Measurements from ENCODE around the gene DNAJA4.

The DNAJA4 gene

GRCh38 chr15:78284758-78285157 lies 20.4 kb downstream of the DNAJA4 start:
- Histone ChIP-seq H3K9me2 (replicated peaks; ENCODE audit: low read depth, low read length) (no peaks in the 10 kb centered on the region), H3F3A (ENCODE audit: low read depth) (no peaks in the 10 kb centered on the region), H3K4me1 (ENCODE audit: insufficient read depth, low read length, poor library complexity, severe bottlenecking) (no peaks in the 10 kb centered on the region), H3K4me2 (ENCODE audit: low read depth, low read length, poor library complexity, severe bottlenecking) (no peak overlapping the region), H2AFZ (ENCODE audit: low read length) (no peak overlapping the region), H4K20me1 (ENCODE audit: insufficient read depth, low read length, poor library complexity, severe bottlenecking) (no peaks in the 10 kb centered on the region), H3K79me2 (ENCODE audit: insufficient read depth, low read length) (no peaks in the 10 kb centered on the region), H3K36me3 (ENCODE audit: insufficient read depth, low read length) (peaks cover 17% of the 10 kb centered on the region; the same call in 1 of the 2 replicates), H3K9me3 (ENCODE audit: insufficient read depth, low read depth, low read length) (no peaks in the 10 kb centered on the region), H3K9ac (ENCODE audit: low read depth, low read length, poor library complexity, severe bottlenecking) (no peak overlapping the region), H3K27me3 (ENCODE audit: insufficient read depth, low read length, poor library complexity, severe bottlenecking) (no peaks in the 10 kb centered on the region), H3K4me3 (ENCODE audit: low read length, poor library complexity, severe bottlenecking) (no peak overlapping the region)
- TF ChIP-seq CTCF (conservative IDR thresholded peaks at IDR 0.05; ENCODE audit: low read length): peak; percentile 31; the same call in 1 of the 2 replicates
- TF ChIP-seq EZH2phosphoT487 (IDR thresholded peaks at IDR 0.05; ENCODE audit: borderline replicate concordance): no peak

GRCh38 chr15:78290222-78290621 lies 25.9 kb downstream of the DNAJA4 start:
- Histone ChIP-seq H4K20me1 (ENCODE audit: insufficient read depth, low read length, poor library complexity, severe bottlenecking) (no peaks in the 10 kb centered on the region), H3K4me3 (ENCODE audit: low read length, poor library complexity, severe bottlenecking) (no peak overlapping the region), H3F3A (ENCODE audit: low read depth) (no peaks in the 10 kb centered on the region), H3K9me3 (ENCODE audit: insufficient read depth, low read depth, low read length) (no peaks in the 10 kb centered on the region), H3K4me2 (ENCODE audit: low read depth, low read length, poor library complexity, severe bottlenecking) (no peak overlapping the region), H2AFZ (ENCODE audit: low read length) (no peak overlapping the region), H3K27me3 (ENCODE audit: insufficient read depth, low read length, poor library complexity, severe bottlenecking) (no peaks in the 10 kb centered on the region), H3K9ac (ENCODE audit: low read depth, low read length, poor library complexity, severe bottlenecking) (no peak overlapping the region), H3K9me2 (replicated peaks; ENCODE audit: low read depth, low read length) (no peaks in the 10 kb centered on the region), H3K36me3 (ENCODE audit: insufficient read depth, low read length) (no peaks in the 10 kb centered on the region; the same call in 1 of the 2 replicates), H3K4me1 (ENCODE audit: insufficient read depth, low read length, poor library complexity, severe bottlenecking) (no peaks in the 10 kb centered on the region), H3K79me2 (ENCODE audit: insufficient read depth, low read length) (no peaks in the 10 kb centered on the region)
- no peak for TF ChIP-seq CTCF (conservative IDR thresholded peaks at IDR 0.05; ENCODE audit: low read length)
- no peak for TF ChIP-seq EZH2phosphoT487 (IDR thresholded peaks at IDR 0.05; ENCODE audit: borderline replicate concordance)

GRCh38 chr15:78291052-78291451 lies 26.7 kb downstream of the DNAJA4 start:
- Histone ChIP-seq H3K79me2 (ENCODE audit: insufficient read depth, low read length) (no peaks in the 10 kb centered on the region), H3K9me3 (ENCODE audit: insufficient read depth, low read depth, low read length) (no peaks in the 10 kb centered on the region), H3K4me1 (ENCODE audit: insufficient read depth, low read length, poor library complexity, severe bottlenecking) (no peaks in the 10 kb centered on the region), H3K4me2 (ENCODE audit: low read depth, low read length, poor library complexity, severe bottlenecking) (no peak overlapping the region), H3K4me3 (ENCODE audit: low read length, poor library complexity, severe bottlenecking) (no peak overlapping the region), H3F3A (ENCODE audit: low read depth) (no peaks in the 10 kb centered on the region), H3K36me3 (ENCODE audit: insufficient read depth, low read length) (no peaks in the 10 kb centered on the region; the same call in 1 of the 2 replicates), H3K9me2 (replicated peaks; ENCODE audit: low read depth, low read length) (no peaks in the 10 kb centered on the region), H2AFZ (ENCODE audit: low read length) (no peak overlapping the region), H3K27me3 (ENCODE audit: insufficient read depth, low read length, poor library complexity, severe bottlenecking) (no peaks in the 10 kb centered on the region), H4K20me1 (ENCODE audit: insufficient read depth, low read length, poor library complexity, severe bottlenecking) (no peaks in the 10 kb centered on the region), H3K9ac (ENCODE audit: low read depth, low read length, poor library complexity, severe bottlenecking) (no peak overlapping the region)
- TF ChIP-seq CTCF (conservative IDR thresholded peaks at IDR 0.05; ENCODE audit: low read length): no peak
- no peak for TF ChIP-seq EZH2phosphoT487 (IDR thresholded peaks at IDR 0.05; ENCODE audit: borderline replicate concordance)

All from Loucy (cell line).